Measurements from ENCODE around the gene GRK2.

The GRK2 gene

GRCh38 chr11:67282155-67282875 is 16.0 kb downstream of the GRK2 start:
- no peak for DNase-seq (ENCODE audit: low spot score)

GRCh38 chr11:67282876-67283371 is 16.7 kb downstream of the GRK2 start:
- no peak for DNase-seq (ENCODE audit: low spot score)

GRCh38 chr11:67283481-67283963 is 17.2 kb downstream of the GRK2 start:
- no peak for DNase-seq (ENCODE audit: low spot score)

- no peak for DNase-seq (ENCODE audit: low spot score)
These were observed 18.7 kb downstream of the GRK2 start for GRCh38 chr11:67284811-67285540.

GRCh38 chr11:67285541-67286498 is 19.5 kb downstream of the GRK2 start:
- no peak for DNase-seq (ENCODE audit: low spot score)

GRCh38 chr11:67286621-67287333 is 20.5 kb downstream of the GRK2 start:
- DNase-seq (ENCODE audit: low spot score) = no peak

- no peak for DNase-seq (ENCODE audit: low spot score)
These were observed 21.3 kb downstream of the GRK2 start for GRCh38 chr11:67287355-67288197.

GRCh38 chr11:67288198-67288451 is 21.9 kb downstream of the GRK2 start:
- DNase-seq (ENCODE audit: low spot score) = no peak

GRCh38 chr11:67288452-67289225 is 22.4 kb downstream of the GRK2 start:
- DNase-seq (ENCODE audit: low spot score) = peak; percentile 82

- no peak for DNase-seq (ENCODE audit: low spot score)
These were observed 23.0 kb downstream of the GRK2 start, which contains the start of gene ANKRD13D for GRCh38 chr11:67289226-67289650. Gene ANKRD13D (plus strand): TSS chr11:67289303. CDS start chr11:67289461, 158 bp downstream.

- DNase-seq (ENCODE audit: low spot score) = no peak
These were observed 23.6 kb downstream of the GRK2 start for GRCh38 chr11:67289651-67290479.

- DNase-seq (ENCODE audit: low spot score) = no peak
These were observed 24.5 kb downstream of the GRK2 start for GRCh38 chr11:67290801-67291200.

GRCh38 chr11:67291481-67292381 is 25.5 kb downstream of the GRK2 start:
- no peak for DNase-seq (ENCODE audit: low spot score)

- no peak for DNase-seq (ENCODE audit: low spot score)
These were observed 26.4 kb downstream of the GRK2 start for GRCh38 chr11:67292671-67293070.

GRCh38 chr11:67293090-67293489 is 26.8 kb downstream of the GRK2 start:
- DNase-seq (ENCODE audit: low spot score) = no peak

GRCh38 chr11:67295846-67296245 is 29.6 kb downstream of the GRK2 start:
- DNase-seq (ENCODE audit: low spot score) = no peak

GRCh38 chr11:67298786-67299185 is 32.5 kb downstream of the GRK2 start:
- DNase-seq (ENCODE audit: low spot score) = no peak
